Choroid plexus epithelial cell (primary cell): ENCODE measurements around the gene SLC37A1.

Experiments
- DNase-seq: peaks from one replicate; pipeline ENCODE4 v3.0.0-alpha.2; 2010; ENCODE audit warnings: low read depth
- H3K4me3 ChIP-seq: 2 replicates; pipeline ENCODE4 v1.5.1; 2011; ENCODE audit warnings: low read depth, mild to moderate bottlenecking, control low read depth, low read length, moderate library complexity
- TF ChIP-seq, protein P1 (sequence below): conservative IDR thresholded peaks from 2 replicates; pipeline ENCODE4 v1.5.1; 2011; ENCODE audit warnings: low read depth, mild to moderate bottlenecking, control low read depth, inconsistent platforms, low read length, moderate library complexity

SLC37A1 gene

DNA sequence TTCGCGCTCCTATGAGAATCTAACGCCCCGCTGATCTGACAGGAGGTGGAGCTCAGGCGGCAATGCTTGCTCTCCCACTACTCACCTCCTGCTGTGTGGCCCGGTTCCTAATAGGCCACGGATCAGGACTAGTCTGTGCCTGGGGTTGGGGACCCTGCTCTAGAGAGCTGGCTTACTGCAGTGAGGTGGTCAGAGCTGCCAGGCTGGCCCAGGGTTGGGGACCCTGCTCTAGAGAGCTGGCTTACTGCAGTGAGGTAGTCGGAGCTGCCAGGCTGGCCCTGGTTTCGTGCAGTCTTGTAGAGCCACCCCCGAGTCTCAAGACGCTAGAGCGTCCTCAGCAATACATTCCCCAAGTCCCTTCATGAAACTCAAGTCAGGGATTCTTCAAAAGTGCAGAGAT lies 27.5 kb downstream of the SLC37A1 start:
- no peak for DNase-seq
- TF ChIP-seq, protein P1, sequence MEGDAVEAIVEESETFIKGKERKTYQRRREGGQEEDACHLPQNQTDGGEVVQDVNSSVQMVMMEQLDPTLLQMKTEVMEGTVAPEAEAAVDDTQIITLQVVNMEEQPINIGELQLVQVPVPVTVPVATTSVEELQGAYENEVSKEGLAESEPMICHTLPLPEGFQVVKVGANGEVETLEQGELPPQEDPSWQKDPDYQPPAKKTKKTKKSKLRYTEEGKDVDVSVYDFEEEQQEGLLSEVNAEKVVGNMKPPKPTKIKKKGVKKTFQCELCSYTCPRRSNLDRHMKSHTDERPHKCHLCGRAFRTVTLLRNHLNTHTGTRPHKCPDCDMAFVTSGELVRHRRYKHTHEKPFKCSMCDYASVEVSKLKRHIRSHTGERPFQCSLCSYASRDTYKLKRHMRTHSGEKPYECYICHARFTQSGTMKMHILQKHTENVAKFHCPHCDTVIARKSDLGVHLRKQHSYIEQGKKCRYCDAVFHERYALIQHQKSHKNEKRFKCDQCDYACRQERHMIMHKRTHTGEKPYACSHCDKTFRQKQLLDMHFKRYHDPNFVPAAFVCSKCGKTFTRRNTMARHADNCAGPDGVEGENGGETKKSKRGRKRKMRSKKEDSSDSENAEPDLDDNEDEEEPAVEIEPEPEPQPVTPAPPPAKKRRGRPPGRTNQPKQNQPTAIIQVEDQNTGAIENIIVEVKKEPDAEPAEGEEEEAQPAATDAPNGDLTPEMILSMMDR, result no peak
- no peak overlapping the region for H3K4me3 ChIP-seq

DNA sequence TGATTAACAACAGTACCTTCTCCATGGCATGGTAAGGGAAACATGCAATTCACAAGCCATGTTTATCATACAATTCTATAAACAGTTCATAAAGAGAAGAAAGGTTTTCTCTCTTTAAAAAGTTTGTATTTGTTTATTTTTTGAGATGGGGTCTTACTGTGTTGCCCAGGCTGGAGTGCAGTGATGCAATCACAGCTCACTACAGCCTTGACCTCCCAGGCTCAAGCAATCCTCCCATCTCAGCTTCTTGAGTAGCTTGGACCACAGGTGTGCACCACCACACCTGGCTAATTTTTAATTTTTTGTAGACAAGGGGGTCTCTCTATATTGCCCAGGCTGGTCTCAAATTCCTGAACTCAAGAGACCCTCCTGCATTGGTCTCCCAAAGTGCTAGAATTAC lies 28.0 kb downstream of the SLC37A1 start:
- no peak overlapping the region for H3K4me3 ChIP-seq
- TF ChIP-seq, protein P1, result no peak
- DNase-seq, result no peak

DNA sequence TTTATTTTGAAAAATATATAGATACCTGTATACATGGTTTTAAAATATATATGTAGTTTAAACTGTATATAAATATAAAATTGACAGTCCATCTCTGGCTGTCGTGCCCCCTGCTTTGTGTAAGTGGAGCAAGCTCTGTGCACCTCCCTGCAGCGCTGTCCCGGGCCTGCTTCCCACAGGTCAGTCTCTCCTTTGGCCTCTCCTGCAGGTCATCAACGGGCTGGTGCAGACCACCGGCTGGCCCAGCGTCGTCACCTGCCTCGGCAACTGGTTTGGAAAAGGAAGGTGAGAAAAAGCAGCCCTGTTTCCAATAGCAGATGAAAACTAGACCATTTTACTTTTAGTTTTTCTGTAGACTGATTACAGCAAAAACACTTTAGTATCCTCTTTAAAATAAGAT lies 28.5 kb downstream of the SLC37A1 start:
- TF ChIP-seq, protein P1, result no peak
- no peak for DNase-seq
- no peak overlapping the region for H3K4me3 ChIP-seq

DNA sequence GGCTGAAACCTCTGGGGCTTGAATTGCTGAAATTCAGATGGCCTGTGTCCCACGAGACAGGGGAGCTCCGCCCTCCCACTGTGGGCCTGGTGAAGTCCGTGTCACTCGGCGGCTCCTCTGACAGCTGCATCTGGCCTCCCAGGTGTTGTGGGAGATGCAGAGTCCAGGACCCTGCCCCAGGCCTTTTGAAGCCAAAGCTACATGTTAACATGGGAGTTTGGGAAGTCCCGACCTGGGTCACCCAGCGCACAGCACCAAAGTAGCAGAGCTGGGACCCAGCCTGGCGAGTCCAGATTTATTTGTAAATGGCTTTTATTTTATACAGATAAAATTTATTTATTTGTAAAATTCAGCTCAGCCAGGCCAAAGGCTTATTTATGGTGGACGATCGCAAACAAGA lies 28.9 kb downstream of the SLC37A1 start:
- TF ChIP-seq, protein P1, result no peak
- no peak overlapping the region for H3K4me3 ChIP-seq
- DNase-seq, result no peak

DNA sequence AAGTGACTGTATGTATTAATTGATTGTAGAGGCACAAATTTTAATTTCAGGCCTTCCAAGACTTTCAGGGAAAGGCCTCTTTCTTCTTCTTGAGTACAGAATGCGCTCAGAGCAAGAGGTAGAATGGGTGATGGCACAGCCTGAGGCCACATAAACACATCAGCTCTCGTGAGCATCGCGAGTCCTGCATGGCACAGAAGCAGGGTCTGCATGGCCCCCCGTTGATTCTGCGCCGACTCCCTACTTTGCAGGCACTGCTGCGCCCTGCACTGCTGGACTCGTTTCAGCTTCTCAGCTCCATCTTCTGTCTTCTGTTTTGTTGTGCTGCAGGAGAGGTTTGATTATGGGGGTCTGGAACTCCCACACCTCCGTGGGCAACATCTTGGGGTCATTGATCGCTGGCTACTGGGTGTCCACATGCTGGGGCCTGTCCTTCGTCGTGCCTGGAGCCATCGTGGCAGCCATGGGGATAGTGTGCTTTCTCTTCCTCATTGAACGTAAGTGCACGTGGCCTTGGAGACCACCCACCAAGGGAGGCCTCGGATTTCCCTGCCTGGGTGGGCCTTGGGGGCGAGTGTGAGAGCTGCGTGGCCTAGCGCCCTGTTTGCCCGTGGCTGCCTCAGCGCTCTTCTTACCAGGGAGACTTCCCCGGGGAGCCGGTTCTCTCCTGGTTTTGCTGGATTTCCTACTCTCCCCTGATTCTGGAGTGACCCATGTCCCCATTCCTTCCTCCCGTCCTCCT lies 29.6 kb downstream of the SLC37A1 start:
- TF ChIP-seq, protein P1, result no peak
- no peak for DNase-seq
- no peak overlapping the region for H3K4me3 ChIP-seq

DNA sequence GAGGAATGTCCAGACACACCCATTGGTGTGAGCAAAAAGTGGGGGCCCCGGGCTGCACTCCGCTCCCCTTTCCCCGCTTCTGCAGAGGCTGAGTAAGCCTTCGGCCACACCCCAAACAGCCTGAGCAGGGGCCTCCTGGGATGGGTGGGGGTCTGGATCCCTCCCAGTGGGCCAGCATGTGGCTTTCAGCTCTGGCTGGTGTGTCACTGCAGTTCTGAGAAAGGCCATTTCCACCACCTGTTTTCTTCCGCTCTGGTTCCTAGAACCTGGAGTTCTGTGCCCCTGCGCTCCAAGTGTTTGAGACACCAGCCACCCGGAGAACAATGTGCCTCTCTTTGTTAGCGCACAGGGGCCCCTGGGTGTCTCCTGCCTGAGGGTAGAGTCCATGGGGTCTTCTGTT lies 30.9 kb downstream of the SLC37A1 start:
- H3K4me3 ChIP-seq, result no peak overlapping the region
- DNase-seq, result no peak
- TF ChIP-seq, protein P1, result no peak

DNA sequence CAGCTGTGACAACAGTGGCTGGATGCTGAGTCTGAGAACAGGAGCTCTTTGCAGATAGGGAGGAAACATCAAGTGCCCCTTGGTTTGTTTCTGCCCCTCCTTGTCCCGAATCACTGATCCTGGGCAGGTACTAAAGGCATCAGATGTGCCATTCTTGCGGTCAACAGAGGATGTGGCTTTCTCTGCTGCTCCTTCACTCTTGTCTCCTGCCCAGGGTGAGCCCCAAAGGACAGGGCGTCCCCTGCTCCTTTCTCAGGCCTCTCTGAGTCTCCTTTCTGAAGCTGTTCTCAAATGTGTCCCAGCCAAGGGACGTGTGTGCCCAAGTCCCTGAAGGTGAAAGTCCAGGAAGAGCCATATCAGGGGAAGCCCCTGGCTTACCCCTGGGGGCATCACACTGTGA lies 31.7 kb downstream of the SLC37A1 start:
- no peak overlapping the region for H3K4me3 ChIP-seq
- TF ChIP-seq, protein P1, result no peak
- no peak for DNase-seq
